ENCODE results near the gene IRF2BP2. TPM values are rescaled to one million over a fixed set of nuclear protein-coding genes. Genes with fewer than 3 reads are reported as not detected.
A peak's percentile ranks its signal among the peaks of the same experiment; 100 is the strongest.

The IRF2BP2 gene
- total and polyA plus RNA-seq, 2 of the 13 experiments (the other 11 are each of a cell fraction or from before 2014, with no cell fraction given), result 140 to 147 TPM

DNA sequence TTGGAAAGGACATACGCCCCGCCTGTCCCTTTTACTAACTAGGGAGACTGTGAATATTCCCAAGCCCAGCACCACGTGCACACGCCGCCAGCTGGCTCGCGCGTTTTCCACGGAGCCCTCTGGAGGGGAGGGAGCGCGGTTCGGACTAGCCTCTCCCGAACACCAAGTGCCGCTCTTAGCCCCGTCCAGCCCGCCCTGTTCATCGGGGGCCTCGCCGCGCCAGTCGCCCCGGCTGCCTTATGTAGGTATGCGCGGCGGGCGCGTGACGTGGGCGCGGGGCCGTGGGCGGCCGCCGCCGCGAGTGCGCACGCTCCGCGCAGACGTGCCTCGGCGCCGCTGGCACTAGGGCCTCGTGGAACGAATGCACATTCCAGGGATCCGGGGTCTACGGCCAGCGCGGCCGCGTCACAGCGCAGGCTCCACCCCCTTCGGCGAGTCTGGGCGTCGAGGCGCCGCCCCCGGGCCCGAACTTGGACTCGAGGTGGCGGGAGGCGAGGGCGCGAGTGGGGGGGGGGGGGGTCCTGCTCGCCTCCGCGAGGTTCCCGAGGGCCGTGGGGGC lies 767 bp upstream of the IRF2BP2 start (continued):
- TF ChIP-seq, protein P1, sequence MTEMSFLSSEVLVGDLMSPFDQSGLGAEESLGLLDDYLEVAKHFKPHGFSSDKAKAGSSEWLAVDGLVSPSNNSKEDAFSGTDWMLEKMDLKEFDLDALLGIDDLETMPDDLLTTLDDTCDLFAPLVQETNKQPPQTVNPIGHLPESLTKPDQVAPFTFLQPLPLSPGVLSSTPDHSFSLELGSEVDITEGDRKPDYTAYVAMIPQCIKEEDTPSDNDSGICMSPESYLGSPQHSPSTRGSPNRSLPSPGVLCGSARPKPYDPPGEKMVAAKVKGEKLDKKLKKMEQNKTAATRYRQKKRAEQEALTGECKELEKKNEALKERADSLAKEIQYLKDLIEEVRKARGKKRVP (CRISPR knock-in tag; IDR thresholded peaks at IDR 0.05), result 0 out of 4 replicates have a peak, but pooled peaks of 1 of the 2 experiments have one; percentile 56
- TF ChIP-seq ATF7-NPFF (CRISPR knock-in tag; IDR thresholded peaks at IDR 0.05; ENCODE audit: low read depth) (peak; percentile 88), FOSL1 (CRISPR knock-in tag; IDR thresholded peaks at IDR 0.05; ENCODE audit: borderline replicate concordance) (no peak), MED8 (CRISPR knock-in tag; IDR thresholded peaks at IDR 0.05; ENCODE audit: insufficient replicate concordance) (peak; percentile 90)
- TF ChIP-seq, protein P2, sequence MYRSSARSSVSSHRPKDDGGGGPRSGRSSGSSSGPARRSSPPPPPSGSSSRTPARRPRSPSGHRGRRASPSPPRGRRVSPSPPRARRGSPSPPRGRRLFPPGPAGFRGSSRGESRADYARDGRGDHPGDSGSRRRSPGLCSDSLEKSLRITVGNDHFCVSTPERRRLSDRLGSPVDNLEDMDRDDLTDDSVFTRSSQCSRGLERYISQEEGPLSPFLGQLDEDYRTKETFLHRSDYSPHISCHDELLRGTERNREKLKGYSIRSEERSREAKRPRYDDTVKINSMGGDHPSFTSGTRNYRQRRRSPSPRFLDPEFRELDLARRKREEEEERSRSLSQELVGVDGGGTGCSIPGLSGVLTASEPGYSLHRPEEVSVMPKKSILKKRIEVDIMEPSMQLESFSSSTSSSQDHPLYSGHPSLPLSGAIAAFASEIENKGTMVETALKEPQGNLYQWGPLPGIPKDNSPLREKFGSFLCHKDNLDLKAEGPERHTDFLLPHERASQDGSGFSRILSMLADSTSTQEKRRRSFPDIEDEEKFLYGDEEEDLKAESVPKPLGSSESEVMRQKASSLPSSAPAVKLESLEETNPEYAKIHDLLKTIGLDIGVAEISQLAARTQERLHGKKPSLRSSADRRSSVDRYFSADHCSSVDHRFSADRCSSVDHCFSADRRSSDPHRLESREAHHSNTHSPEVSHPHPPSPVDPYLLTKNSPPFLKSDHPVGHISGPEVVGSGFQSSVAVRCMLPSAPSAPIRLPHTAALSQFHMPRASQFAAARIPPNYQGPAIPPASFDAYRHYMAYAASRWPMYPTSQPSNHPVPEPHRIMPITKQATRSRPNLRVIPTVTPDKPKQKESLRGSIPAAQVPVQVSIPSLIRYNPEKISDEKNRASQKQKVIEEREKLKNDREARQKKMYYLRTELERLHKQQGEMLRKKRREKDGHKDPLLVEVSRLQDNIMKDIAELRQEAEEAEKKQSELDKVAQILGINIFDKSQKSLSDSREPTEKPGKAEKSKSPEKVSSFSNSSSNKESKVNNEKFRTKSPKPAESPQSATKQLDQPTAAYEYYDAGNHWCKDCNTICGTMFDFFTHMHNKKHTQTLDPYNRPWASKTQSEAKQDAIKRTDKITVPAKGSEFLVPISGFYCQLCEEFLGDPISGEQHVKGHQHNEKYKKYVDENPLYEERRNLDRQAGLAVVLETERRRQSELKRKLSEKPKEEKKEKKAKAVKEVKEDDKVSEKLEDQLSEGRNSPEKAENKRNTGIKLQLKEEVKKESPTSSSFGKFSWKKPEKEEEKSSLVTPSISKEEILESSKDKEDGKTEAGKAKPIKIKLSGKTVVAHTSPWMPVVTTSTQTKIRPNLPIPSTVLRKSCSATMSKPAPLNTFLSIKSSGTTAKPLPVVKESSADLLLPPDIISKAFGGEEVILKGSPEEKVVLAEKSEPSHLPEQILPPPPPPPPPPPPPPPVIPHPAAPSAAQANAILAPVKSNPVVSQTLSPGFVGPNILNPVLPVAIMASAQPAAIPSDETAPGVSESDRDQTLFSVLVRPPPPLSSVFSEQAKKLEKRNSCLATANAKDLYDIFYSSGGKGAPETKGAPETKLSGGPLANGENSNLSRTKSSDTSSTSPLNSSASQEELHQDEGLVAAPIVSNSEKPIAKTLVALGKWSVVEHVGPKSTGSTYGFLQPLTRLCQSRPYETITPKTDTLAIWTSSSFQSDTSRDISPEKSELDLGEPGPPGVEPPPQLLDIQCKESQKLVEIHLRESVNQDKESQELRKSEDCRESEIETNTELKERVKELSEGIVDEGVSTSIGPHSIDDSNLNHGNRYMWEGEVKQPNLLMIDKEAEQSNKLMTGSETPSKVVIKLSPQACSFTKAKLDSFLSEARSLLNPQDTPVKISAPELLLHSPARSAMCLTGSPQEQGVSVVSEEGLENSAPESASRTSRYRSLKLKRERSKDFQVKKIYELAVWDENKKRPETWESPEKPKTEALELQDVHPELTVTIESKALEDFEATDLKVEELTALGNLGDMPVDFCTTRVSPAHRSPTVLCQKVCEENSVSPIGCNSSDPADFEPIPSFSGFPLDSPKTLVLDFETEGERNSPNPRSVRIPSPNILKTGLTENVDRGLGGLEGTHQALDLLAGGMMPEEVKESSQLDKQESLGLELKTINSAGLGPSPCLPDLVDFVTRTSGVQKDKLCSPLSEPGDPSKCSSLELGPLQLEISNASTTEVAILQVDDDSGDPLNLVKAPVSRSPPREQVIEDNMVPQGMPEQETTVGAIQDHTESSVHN (CRISPR knock-in tag; IDR thresholded peaks at IDR 0.05), result no peak; the same call in 1 of the 2 replicates
- TF ChIP-seq, protein P3, sequence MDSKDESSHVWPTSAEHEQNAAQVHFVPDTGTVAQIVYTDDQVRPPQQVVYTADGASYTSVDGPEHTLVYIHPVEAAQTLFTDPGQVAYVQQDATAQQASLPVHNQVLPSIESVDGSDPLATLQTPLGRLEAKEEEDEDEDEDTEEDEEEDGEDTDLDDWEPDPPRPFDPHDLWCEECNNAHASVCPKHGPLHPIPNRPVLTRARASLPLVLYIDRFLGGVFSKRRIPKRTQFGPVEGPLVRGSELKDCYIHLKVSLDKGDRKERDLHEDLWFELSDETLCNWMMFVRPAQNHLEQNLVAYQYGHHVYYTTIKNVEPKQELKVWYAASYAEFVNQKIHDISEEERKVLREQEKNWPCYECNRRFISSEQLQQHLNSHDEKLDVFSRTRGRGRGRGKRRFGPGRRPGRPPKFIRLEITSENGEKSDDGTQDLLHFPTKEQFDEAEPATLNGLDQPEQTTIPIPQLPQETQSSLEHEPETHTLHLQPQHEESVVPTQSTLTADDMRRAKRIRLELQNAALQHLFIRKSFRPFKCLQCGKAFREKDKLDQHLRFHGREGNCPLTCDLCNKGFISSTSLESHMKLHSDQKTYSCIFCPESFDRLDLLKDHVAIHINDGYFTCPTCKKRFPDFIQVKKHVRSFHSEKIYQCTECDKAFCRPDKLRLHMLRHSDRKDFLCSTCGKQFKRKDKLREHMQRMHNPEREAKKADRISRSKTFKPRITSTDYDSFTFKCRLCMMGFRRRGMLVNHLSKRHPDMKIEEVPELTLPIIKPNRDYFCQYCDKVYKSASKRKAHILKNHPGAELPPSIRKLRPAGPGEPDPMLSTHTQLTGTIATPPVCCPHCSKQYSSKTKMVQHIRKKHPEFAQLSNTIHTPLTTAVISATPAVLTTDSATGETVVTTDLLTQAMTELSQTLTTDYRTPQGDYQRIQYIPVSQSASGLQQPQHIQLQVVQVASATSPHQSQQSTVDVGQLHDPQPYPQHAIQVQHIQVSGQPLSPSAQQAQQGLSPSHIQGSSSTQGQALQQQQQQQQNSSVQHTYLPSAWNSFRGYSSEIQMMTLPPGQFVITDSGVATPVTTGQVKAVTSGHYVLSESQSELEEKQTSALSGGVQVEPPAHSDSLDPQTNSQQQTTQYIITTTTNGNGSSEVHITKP (CRISPR knock-in tag; IDR thresholded peaks at IDR 0.05; ENCODE audit: low read depth), result peak; percentile 31; the same call in 1 of the 2 replicates
- TF ChIP-seq, protein P4, sequence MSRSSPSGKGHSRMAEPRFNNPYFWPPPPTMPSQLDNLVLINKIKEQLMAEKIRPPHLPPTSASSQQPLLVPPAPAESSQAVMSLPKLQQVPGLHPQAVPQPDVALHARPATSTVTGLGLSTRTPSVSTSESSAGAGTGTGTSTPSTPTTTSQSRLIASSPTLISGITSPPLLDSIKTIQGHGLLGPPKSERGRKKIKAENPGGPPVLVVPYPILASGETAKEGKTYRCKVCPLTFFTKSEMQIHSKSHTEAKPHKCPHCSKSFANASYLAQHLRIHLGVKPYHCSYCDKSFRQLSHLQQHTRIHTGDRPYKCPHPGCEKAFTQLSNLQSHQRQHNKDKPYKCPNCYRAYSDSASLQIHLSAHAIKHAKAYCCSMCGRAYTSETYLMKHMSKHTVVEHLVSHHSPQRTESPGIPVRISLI (CRISPR knock-in tag; IDR thresholded peaks at IDR 0.05; ENCODE audit: borderline replicate concordance), result no peak
- TF ChIP-seq, protein P5, sequence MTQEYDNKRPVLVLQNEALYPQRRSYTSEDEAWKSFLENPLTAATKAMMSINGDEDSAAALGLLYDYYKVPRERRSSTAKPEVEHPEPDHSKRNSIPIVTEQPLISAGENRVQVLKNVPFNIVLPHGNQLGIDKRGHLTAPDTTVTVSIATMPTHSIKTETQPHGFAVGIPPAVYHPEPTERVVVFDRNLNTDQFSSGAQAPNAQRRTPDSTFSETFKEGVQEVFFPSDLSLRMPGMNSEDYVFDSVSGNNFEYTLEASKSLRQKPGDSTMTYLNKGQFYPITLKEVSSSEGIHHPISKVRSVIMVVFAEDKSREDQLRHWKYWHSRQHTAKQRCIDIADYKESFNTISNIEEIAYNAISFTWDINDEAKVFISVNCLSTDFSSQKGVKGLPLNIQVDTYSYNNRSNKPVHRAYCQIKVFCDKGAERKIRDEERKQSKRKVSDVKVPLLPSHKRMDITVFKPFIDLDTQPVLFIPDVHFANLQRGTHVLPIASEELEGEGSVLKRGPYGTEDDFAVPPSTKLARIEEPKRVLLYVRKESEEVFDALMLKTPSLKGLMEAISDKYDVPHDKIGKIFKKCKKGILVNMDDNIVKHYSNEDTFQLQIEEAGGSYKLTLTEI (CRISPR knock-in tag; conservative IDR thresholded peaks at IDR 0.05), result no peak
- TF ChIP-seq, protein P6, sequence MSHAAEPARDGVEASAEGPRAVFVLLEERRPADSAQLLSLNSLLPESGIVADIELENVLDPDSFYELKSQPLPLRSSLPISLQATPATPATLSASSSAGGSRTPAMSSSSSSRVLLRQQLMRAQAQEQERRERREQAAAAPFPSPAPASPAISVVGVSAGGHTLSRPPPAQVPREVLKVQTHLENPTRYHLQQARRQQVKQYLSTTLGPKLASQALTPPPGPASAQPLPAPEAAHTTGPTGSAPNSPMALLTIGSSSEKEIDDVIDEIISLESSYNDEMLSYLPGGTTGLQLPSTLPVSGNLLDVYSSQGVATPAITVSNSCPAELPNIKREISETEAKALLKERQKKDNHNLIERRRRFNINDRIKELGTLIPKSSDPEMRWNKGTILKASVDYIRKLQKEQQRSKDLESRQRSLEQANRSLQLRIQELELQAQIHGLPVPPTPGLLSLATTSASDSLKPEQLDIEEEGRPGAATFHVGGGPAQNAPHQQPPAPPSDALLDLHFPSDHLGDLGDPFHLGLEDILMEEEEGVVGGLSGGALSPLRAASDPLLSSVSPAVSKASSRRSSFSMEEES (CRISPR knock-in tag; IDR thresholded peaks at IDR 0.05), result no peak; the same call in 1 of the 2 replicates

Measured in HepG2 (cell line).